ENCODE data around the gene SUFU. TPM values are rescaled to one million over a fixed set of nuclear protein-coding genes. Genes with fewer than 3 reads are reported as not detected.

SUFU gene
- total and polyA plus RNA-seq, 2 of the 8 experiments (the other 6 are each of a cell fraction or from before 2014, with no cell fraction given), result 7.0 to 10.8 TPM

- peaks cover 5% of the 10 kb centered on the region; the same call in 1 of the 2 replicates for H3K23me2 ChIP-seq (ENCODE audit: low read depth, low read length)
- H3K79me2 ChIP-seq (ENCODE audit: control insufficient read depth in 1 of 2, insufficient read depth in 2 of 2, low read length in 2 of 2), result peaks cover 0 to 14% of the 10 kb centered on the region in 2 experiments; a peak in 2 of 4 replicates
- H3K9ac ChIP-seq (replicated peaks in 1 of 4; ENCODE audit: extremely low read depth in 1 of 4, low read depth in 3 of 4, low read length in 3 of 4), result no peak overlapping the region; a peak in 1 of 7 replicates
- H4K5ac ChIP-seq (ENCODE audit: insufficient read length, low read depth, low read length), result no peak overlapping the region
- H3K9me3 ChIP-seq (ENCODE audit: insufficient read depth in 2 of 2, low read depth in 1 of 2, low read length in 1 of 2), result no peaks in the 10 kb centered on the region
- peak overlapping the region; percentile 46; the same call in 1 of the 2 replicates for H2BK15ac ChIP-seq (ENCODE audit: low read length)
- H3K36me3 ChIP-seq (ENCODE audit: control insufficient read depth in 2 of 4, insufficient read depth in 4 of 4, low read length in 3 of 4), result peaks cover 0 to 39% (median 6%) of the 10 kb centered on the region in 4 experiments; a peak in 5 of 8 replicates
- H3K4me3 ChIP-seq (ENCODE audit: extremely low read depth in 1 of 4, insufficient read depth in 2 of 4, low read depth in 3 of 4, low read length in 4 of 4), result no peak overlapping the region
- H2BK5ac ChIP-seq (ENCODE audit: low read depth, low read length), result no peak overlapping the region
- DNase-seq (ENCODE audit: low read depth in 1 of 2, low spot score in 2 of 2), result no peak
- H3K14ac ChIP-seq (ENCODE audit: insufficient read length), result no peak overlapping the region
- no peak overlapping the region for H3K56ac ChIP-seq (replicated peaks; ENCODE audit: insufficient read length, low read depth, low read length)
- CTCF ChIA-PET (ENCODE audit: partially characterized antibody), result interaction anchor here (1.0 to 2.6 kb wide), 3 partner anchors 9 to 225 kb away, joined by 3 to 9 read pairs (median 6); no protein-coding TSS in a partner anchor
- peaks cover 3% of the 10 kb centered on the region; the same call in 1 of the 2 replicates for H3K79me1 ChIP-seq (ENCODE audit: low read depth, low read length)
- FAIRE-seq, result no peak
- peaks cover 0 to 2% of the 10 kb centered on the region in 2 experiments for H4K20me1 ChIP-seq (replicated peaks in 1 of 2; ENCODE audit: control insufficient read depth in 1 of 2, insufficient read depth in 2 of 2, low read length in 2 of 2)
- H3K23ac ChIP-seq (ENCODE audit: insufficient read length), result no peak overlapping the region
- no peak overlapping the region for H3K4ac ChIP-seq (replicated peaks; ENCODE audit: insufficient read length, low read depth, low read length)
- peak overlapping the region; percentile 87 for H2BK12ac ChIP-seq (ENCODE audit: low read depth, low read length)
- H3K27me3 ChIP-seq (replicated peaks in 1 of 4; ENCODE audit: control insufficient read depth in 3 of 4, extremely low read depth in 1 of 4, insufficient read depth in 3 of 4, low read length in 3 of 4), result no peaks in the 10 kb centered on the region
- peak overlapping the region; percentile 40; the same call in 1 of the 2 replicates for H2BK20ac ChIP-seq (ENCODE audit: low read length)
- H3K4me2 ChIP-seq (ENCODE audit: insufficient read depth in 1 of 2, low read depth in 2 of 2, low read length in 2 of 2), result peak overlapping the region in 1 of 2 experiments; percentile 59; a peak in 2 of 4 replicates
- H4K91ac ChIP-seq (replicated peaks; ENCODE audit: insufficient read length, low read length), result no peak overlapping the region
- H2AFZ ChIP-seq (ENCODE audit: low read length), result no peak overlapping the region
- H3K27ac ChIP-seq (ENCODE audit: low read depth, low read length), result no peak overlapping the region; the same call in 1 of the 2 replicates
- 85% methylated on average over 7 of the region's 7 CpGs; no CpG with 5 or more reads in 1 of the 2 experiments for WGBS, 2 experiments (ENCODE audit: extremely low coverage in 1 of 2, insufficient coverage in 1 of 2, insufficient read length in 1 of 2, insufficient replicate concordance in 2 of 2, low coverage in 1 of 2, low lambda C conversion rate in 2 of 2, missing lambda C conversion rate in 1 of 2)
- H3K4me1 ChIP-seq (replicated peaks in 1 of 4; ENCODE audit: control insufficient read depth in 3 of 4, insufficient read depth in 4 of 4, low read length in 3 of 4), result peaks cover 5 to 27% (median 20%) of the 10 kb centered on the region in 4 experiments
- H4K8ac ChIP-seq (ENCODE audit: extremely low read depth, insufficient read depth, low read length), result no peak overlapping the region
- peak overlapping the region; percentile 95 for H2AK5ac ChIP-seq (ENCODE audit: low read depth, low read length)
- H2BK120ac ChIP-seq (replicated peaks; ENCODE audit: low read depth, low read length), result no peak overlapping the region
- POLR2A ChIA-PET (ENCODE audit: partially characterized antibody), result interaction anchor here (0.7 to 1.5 kb wide), 4 partner anchors 14 to 60 kb away, joined by 3 to 4 read pairs (median 3); partner anchors contain the start of genes CUEDC2 and NFKB2
- H3K18ac ChIP-seq (ENCODE audit: extremely low read depth, low read length), result peak overlapping the region; percentile 32; the same call in 1 of the 2 replicates
- TF ChIP-seq KDM5A (IDR thresholded peaks at IDR 0.05; ENCODE audit: low read length), result no peak
- no peak for TF ChIP-seq SIRT6 (IDR thresholded peaks at IDR 0.05; ENCODE audit: low read length)
- TF ChIP-seq JUND (IDR thresholded peaks at IDR 0.05; ENCODE audit: low read length), result peak; percentile 64; the same call in 1 of the 2 replicates
- TF ChIP-seq PHF8 (conservative IDR thresholded peaks at IDR 0.05; ENCODE audit: low read depth, low read length), result no peak
- TF ChIP-seq GABPA (IDR thresholded peaks at IDR 0.05; ENCODE audit: borderline replicate concordance, insufficient read depth, low read length), result no peak
- TF ChIP-seq, protein P1, sequence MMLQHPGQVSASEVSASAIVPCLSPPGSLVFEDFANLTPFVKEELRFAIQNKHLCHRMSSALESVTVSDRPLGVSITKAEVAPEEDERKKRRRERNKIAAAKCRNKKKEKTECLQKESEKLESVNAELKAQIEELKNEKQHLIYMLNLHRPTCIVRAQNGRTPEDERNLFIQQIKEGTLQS (IDR thresholded peaks at IDR 0.05; ENCODE audit: insufficient read depth, low read depth, low read length), result peak; percentile 55; the same call in 1 of the 2 replicates
- TF ChIP-seq POLR2AphosphoS5 (IDR thresholded peaks at IDR 0.05; ENCODE audit: low read depth, low read length), result no peak
- no peak for TF ChIP-seq RAD21 (IDR thresholded peaks at IDR 0.05 in 1 of 2, conservative IDR thresholded peaks at IDR 0.05 in 1 of 2; ENCODE audit: low read depth in 2 of 2, low read length in 2 of 2)
- peak; percentile 93 for TF ChIP-seq CEBPB (IDR thresholded peaks at IDR 0.05; ENCODE audit: low read depth, low read length)
- TF ChIP-seq CHD2 (IDR thresholded peaks at IDR 0.05; ENCODE audit: low read length), result no peak
- TF ChIP-seq GTF2F1 (IDR thresholded peaks at IDR 0.05; ENCODE audit: borderline replicate concordance, low read depth, low read length), result no peak
- TF ChIP-seq JUN (IDR thresholded peaks at IDR 0.05; ENCODE audit: low read depth, low read length), result peak; percentile 45; the same call in 1 of the 2 replicates
Observed at GRCh38 chr10:102455893-102456471, 47.8 kb upstream of the SUFU start.

All from H1 (cell line).